Coronary artery (tissue), 2 donors: ENCODE data around the gene TTC39A.
"Not testable (repeated sequence)": the region's sequence is repeated elsewhere in the genome, so short reads cannot be mapped to it uniquely, and the experiment has no call there.

Experiments
- DNase-seq: peaks from one replicate; pipeline ENCODE4 v3.0.0-alpha.2; 2017; ENCODE audit warnings: low spot score
- H3K27ac ChIP-seq, 2 donors: fragments of 200-600 bp; sonication (generic); one replicate each; pipeline ENCODE4 v1.5.1; 2016 to 2019
- H3K4me3 ChIP-seq: fragments of 200-600 bp; sonication (generic); 2 replicates; pipeline ENCODE4 v1.5.1; 2016; ENCODE audit warnings: mild to moderate bottlenecking, moderate library complexity
- CTCF ChIP-seq: fragments of 200-600 bp; sonication (generic); IDR thresholded peaks from one replicate; pipeline ENCODE4 v1.5.1; 2019; ENCODE audit warnings: antibody characterized with exemption

TTC39A gene

DNA sequence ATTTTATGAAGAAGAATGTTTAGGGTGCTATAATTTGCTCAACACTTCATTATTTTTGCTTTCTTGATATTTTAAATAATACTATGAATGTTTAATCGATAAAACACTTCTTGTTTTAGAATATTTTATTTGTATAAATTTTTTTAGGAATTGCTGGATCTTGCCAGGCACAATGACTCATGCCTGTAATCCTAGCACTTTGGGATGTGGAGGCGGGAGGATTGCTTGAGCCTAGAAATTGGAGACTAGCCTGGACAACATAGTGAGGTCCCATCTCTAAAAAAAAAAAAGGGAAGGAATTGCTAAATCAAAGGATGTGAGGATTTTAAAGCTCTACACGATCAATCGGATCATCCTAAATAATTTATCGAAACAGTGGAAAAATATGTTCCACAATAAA, 76.7 kb downstream of the TTC39A start:
- no peak overlapping the region for H3K4me3 ChIP-seq
- no peak for DNase-seq
- no peak for TF ChIP-seq CTCF
- H3K27ac ChIP-seq = no peak overlapping the region

GRCh38 chr1:51252366-51252765, 78.0 kb downstream of the TTC39A start:
- TF ChIP-seq CTCF = no peak
- DNase-seq = no peak
- Histone ChIP-seq H3K4me3 (no peak overlapping the region), H3K27ac (no peak overlapping the region)

DNA sequence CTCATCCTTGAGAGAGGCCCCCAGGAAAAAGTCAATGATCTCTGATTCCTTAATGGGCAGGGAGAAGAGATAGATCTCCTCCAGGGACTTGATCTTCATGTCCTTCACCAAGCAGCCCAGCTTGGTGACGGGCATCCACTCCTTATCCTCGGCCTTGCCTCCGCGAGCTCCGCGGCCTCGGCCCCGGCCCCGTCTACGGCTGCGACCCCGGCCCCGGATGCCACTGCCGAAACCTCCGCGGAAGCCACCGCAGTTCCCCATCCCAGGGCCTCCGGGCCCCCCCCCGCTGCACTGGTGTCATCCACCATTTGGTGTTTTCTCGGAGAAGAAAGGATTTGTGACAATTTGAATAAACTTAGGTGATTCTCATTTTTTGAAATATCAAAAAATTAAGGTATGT, 79.2 kb downstream of the TTC39A start:
- H3K4me3 ChIP-seq, DNase-seq: not testable (repeated sequence)

GRCh38 chr1:51250729-51251128, 79.6 kb downstream of the TTC39A start:
- DNase-seq, H3K4me3 ChIP-seq, H3K27ac ChIP-seq: not testable (repeated sequence)

More for the DNA sequence above, 79.2 kb downstream of the TTC39A start:
- not testable (repeated sequence) for H3K27ac ChIP-seq

- Histone ChIP-seq H3K4me3 (no peak overlapping the region), H3K27ac (no peak overlapping the region)
- no peak for DNase-seq
- TF ChIP-seq CTCF = no peak
Measured at GRCh38 chr1:51249445-51249844, 80.9 kb downstream of the TTC39A start.

DNA sequence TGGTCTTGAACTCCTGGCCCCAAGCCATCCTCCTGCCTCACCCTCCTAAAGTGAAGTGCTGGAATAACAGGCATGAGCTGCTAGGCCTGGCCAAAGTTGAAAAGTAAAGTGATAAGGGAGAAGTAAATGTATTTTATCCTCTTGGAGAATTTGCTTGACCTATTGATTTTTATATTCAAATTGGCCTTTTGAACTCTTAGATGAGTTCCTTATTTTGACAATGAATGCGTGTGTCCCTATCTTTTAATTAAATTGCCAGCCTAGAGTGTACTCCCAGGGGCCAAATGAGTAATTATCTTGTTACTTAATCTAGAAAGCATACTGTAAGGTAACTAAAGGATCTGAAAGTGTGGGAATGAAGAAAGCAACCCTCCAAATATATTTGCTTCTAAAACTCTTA, 82.9 kb downstream of the TTC39A start:
- Histone ChIP-seq H3K4me3 (no peak overlapping the region), H3K27ac (no peak overlapping the region)
- no peak for DNase-seq
- TF ChIP-seq CTCF = no peak

GRCh38 chr1:51247022-51247421, 83.3 kb downstream of the TTC39A start:
- no peak for DNase-seq
- Histone ChIP-seq H3K27ac (no peak overlapping the region), H3K4me3 (no peak overlapping the region)
- TF ChIP-seq CTCF = no peak

DNA sequence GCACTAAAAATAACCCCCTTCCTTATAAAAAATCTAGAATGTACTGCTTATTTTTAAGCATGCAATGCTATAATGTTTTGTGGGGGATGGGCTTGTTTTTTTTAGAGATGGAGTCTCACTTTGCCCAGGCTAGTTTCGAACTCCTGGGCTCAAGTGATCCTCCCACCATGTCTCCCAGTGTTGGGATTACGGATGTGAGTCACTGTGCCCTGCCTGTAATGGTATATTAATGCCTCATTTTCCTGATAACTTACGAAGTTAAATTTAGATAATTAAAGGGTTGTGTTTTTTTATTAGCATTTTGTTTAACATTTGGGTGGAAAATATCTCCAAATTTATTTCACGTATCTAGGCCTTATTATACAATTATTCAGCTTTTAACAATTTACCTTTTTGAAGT, 87.8 kb downstream of the TTC39A start:
- H3K4me3 ChIP-seq = no peak overlapping the region
- TF ChIP-seq CTCF = no peak
- no peak overlapping the region for H3K27ac ChIP-seq
- no peak for DNase-seq
